ENCODE results near the gene PDZD2.

Gene PDZD2

DNA sequence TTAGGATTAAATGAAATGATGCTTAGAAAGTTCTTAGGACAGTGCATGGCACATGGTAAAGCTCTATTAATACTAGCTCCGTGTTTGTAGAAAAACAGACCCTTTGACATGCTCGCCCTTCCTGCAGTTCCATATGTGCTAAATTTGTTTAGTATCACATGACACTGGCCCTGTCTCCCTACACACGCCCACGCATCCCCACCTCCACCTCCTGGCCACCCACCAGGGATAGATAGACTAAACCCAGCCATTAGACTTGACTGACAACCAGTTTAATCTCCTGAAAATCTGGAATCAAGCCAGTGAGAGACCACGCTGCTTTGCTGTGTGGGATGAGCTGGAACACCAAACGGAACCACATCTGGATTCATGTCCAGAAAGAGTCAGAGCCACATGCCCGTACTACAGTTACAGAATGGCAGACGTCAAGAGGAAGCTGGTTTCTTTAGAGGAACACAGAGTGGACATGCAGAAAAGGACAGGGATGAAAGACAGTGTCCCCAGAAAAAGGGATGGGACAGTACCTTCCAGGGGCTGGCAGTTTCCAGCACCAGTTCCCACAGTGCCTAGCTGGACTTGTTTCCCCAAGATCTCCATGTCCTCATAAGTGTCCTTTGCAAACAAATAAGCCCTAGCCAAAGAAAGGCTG, 186.1 kb downstream of the PDZD2 start:
- DNase-seq (ENCODE audit: low spot score) = no peak
- no peak for ATAC-seq (ENCODE audit: low read depth)
- Histone ChIP-seq H3K27me3 (ENCODE audit: insufficient read depth, poor library complexity, severe bottlenecking) (no peaks in the 10 kb centered on the region), H3K4me1 (ENCODE audit: insufficient read depth, poor library complexity, severe bottlenecking) (peaks cover 9% of the 10 kb centered on the region), H3K9me3 (ENCODE audit: severe bottlenecking) (peaks cover 9% of the 10 kb centered on the region), H3K36me3 (ENCODE audit: low read depth) (no peaks in the 10 kb centered on the region), H3K4me3 (ENCODE audit: severe bottlenecking) (no peak overlapping the region), H3K27ac (ENCODE audit: poor library complexity, severe bottlenecking) (no peak overlapping the region)
- TF ChIP-seq, protein P1, sequence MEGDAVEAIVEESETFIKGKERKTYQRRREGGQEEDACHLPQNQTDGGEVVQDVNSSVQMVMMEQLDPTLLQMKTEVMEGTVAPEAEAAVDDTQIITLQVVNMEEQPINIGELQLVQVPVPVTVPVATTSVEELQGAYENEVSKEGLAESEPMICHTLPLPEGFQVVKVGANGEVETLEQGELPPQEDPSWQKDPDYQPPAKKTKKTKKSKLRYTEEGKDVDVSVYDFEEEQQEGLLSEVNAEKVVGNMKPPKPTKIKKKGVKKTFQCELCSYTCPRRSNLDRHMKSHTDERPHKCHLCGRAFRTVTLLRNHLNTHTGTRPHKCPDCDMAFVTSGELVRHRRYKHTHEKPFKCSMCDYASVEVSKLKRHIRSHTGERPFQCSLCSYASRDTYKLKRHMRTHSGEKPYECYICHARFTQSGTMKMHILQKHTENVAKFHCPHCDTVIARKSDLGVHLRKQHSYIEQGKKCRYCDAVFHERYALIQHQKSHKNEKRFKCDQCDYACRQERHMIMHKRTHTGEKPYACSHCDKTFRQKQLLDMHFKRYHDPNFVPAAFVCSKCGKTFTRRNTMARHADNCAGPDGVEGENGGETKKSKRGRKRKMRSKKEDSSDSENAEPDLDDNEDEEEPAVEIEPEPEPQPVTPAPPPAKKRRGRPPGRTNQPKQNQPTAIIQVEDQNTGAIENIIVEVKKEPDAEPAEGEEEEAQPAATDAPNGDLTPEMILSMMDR (IDR thresholded peaks at IDR 0.05; ENCODE audit: poor library complexity, severe bottlenecking) = no peak

DNA sequence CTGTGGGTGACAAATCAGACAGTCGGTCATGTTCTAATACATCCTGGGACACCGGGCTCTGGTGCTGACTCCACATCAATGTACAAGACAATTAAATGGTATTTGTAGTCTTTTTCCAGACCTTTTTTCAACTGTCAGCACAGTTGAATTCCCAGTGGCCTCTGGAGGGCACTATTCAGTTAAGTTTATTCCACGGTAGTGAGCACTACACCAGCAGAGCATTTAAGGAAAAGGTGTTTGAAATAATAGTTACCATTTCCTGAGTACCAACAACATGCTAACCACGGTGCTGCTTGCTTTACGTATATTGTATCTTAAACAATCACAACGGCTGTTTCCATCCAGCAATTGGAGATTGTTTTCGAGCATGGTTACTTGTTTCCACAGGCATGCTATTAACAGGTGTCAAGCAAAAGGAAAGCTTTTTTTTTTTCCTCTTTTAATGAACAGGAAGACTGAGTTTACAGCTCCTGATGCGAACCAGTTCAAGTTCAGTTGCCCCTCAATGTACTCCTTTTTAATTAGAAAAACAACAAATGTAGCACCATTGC, 186.7 kb downstream of the PDZD2 start:
- TF ChIP-seq, protein P1 (IDR thresholded peaks at IDR 0.05; ENCODE audit: poor library complexity, severe bottlenecking) = peak; percentile 95
- Histone ChIP-seq H3K4me3 (ENCODE audit: severe bottlenecking) (no peak overlapping the region), H3K36me3 (ENCODE audit: low read depth) (no peaks in the 10 kb centered on the region), H3K27ac (ENCODE audit: poor library complexity, severe bottlenecking) (no peak overlapping the region), H3K9me3 (ENCODE audit: severe bottlenecking) (peaks cover 9% of the 10 kb centered on the region), H3K4me1 (ENCODE audit: insufficient read depth, poor library complexity, severe bottlenecking) (peaks cover 9% of the 10 kb centered on the region), H3K27me3 (ENCODE audit: insufficient read depth, poor library complexity, severe bottlenecking) (no peaks in the 10 kb centered on the region)
- peak; percentile 77 for ATAC-seq (ENCODE audit: low read depth)
- no peak for DNase-seq (ENCODE audit: low spot score)

DNA sequence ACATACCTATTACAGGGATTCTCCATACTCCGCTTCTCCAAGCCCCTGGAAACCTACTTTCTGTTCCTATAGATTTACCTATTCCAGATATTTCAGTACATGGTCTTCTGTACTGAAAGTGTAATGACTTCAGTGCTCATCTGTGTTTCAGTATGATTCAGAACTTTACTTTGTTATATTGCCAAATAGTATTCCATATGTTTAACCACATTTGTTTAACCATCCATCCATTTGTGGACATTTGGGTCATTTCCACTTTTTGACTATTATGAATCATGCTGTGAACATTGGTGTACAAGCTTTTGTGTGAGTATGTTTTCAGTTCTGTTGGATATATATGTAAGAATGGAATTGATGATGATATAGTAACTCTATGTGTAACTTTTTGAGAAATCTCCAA, 188.9 kb downstream of the PDZD2 start:
- H3K27me3 ChIP-seq (ENCODE audit: insufficient read depth, poor library complexity, severe bottlenecking) = no peaks in the 10 kb centered on the region
- no peak overlapping the region for H3K4me3 ChIP-seq (ENCODE audit: severe bottlenecking)
- no peak overlapping the region for H3K27ac ChIP-seq (ENCODE audit: poor library complexity, severe bottlenecking)
- ATAC-seq (ENCODE audit: low read depth) (peak; percentile 86), DNase-seq (ENCODE audit: low spot score) (no peak)
- H3K36me3 ChIP-seq (ENCODE audit: low read depth) = no peaks in the 10 kb centered on the region
- H3K4me1 ChIP-seq (ENCODE audit: insufficient read depth, poor library complexity, severe bottlenecking) = peaks cover 9% of the 10 kb centered on the region
- TF ChIP-seq, protein P1 (IDR thresholded peaks at IDR 0.05; ENCODE audit: poor library complexity, severe bottlenecking) = no peak
- H3K9me3 ChIP-seq (ENCODE audit: severe bottlenecking) = peaks cover 9% of the 10 kb centered on the region

DNA sequence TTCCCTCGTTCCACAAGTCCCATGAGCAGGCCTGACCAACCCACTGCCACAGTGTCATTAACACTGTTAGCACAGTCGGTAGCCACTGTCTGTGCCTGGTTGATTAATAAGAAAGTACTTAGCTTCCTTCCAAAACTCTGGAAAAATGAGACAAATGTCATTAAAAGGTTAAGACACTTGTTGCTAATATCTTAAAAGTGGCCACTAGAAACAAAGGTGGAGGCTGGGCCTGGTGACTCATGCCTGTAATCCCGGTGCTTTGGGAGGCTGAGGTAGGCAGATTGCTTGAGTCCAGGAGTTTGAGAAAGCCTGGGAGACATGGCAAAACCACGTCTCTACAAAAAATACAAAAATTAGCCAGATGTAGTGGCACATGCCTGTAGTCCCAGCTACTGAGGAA, 194.0 kb downstream of the PDZD2 start:
- Histone ChIP-seq H3K4me3 (ENCODE audit: severe bottlenecking) (no peak overlapping the region), H3K36me3 (ENCODE audit: low read depth) (no peaks in the 10 kb centered on the region), H3K27ac (ENCODE audit: poor library complexity, severe bottlenecking) (no peak overlapping the region), H3K27me3 (ENCODE audit: insufficient read depth, poor library complexity, severe bottlenecking) (no peaks in the 10 kb centered on the region), H3K9me3 (ENCODE audit: severe bottlenecking) (peaks cover 9% of the 10 kb centered on the region), H3K4me1 (ENCODE audit: insufficient read depth, poor library complexity, severe bottlenecking) (peaks cover 5% of the 10 kb centered on the region)
- ATAC-seq (ENCODE audit: low read depth) = peak; percentile 65; the same call in 2 of the 3 replicates
- no peak for DNase-seq (ENCODE audit: low spot score)
- TF ChIP-seq, protein P1 (IDR thresholded peaks at IDR 0.05; ENCODE audit: poor library complexity, severe bottlenecking) = no peak

DNA sequence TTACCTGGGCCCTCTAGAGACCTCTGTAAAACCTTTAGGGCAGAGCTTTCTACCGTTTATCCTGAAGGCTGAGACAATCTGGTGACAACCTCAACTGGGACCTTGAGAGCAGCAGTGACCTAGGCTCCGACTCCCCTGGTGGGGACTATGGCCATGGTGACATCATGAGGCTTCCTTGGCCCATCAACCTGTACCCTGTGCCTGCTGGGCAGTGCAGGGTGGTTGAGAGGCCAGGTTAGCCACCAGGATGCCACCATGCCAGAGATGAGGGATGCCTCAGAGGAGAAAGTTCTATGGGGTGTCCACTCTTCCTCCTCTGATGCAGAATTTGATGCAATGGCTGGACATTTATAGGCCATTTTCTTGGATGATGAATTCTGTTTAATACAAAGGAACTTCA, 194.8 kb downstream of the PDZD2 start:
- Histone ChIP-seq H3K27me3 (ENCODE audit: insufficient read depth, poor library complexity, severe bottlenecking) (no peaks in the 10 kb centered on the region), H3K36me3 (ENCODE audit: low read depth) (no peaks in the 10 kb centered on the region), H3K27ac (ENCODE audit: poor library complexity, severe bottlenecking) (no peak overlapping the region), H3K4me1 (ENCODE audit: insufficient read depth, poor library complexity, severe bottlenecking) (no peaks in the 10 kb centered on the region), H3K4me3 (ENCODE audit: severe bottlenecking) (no peak overlapping the region), H3K9me3 (ENCODE audit: severe bottlenecking) (peaks cover 6% of the 10 kb centered on the region)
- ATAC-seq (ENCODE audit: low read depth) = no peak
- no peak for DNase-seq (ENCODE audit: low spot score)
- TF ChIP-seq, protein P1 (IDR thresholded peaks at IDR 0.05; ENCODE audit: poor library complexity, severe bottlenecking) = no peak

Measured in RWPE2 (cell line).